Fibroblast of villous mesenchyme (primary cell): ENCODE measurements around the gene LZTS2. TPM values are rescaled to one million over a fixed set of nuclear protein-coding genes. Genes with fewer than 3 reads are reported as not detected.
A peak's percentile ranks its signal among the peaks of the same experiment; 100 is the strongest.

ENCODE experiments used
- DNase-seq: peaks from one replicate; pipeline ENCODE4 v3.0.0-alpha.2; 2010; ENCODE audit warnings: low read depth
- H3K4me3 ChIP-seq: 2 replicates; pipeline ENCODE4 v1.5.1; 2011; ENCODE audit warnings: low read depth, mild to moderate bottlenecking, low read length
- total RNA-seq: library from RNA; depleted of rRNA; stranded (reverse); fragments of >200 nt; gene quantifications from 2 replicates; pipeline ENCODE4 v1.2.3, GENCODE V29; 2012
- TF ChIP-seq, protein P1 (sequence below): IDR thresholded peaks from 2 replicates; pipeline ENCODE4 v1.5.1; 2012; ENCODE audit warnings: low read depth, mild to moderate bottlenecking, low read length; ENCODE audit not compliant: insufficient read depth

The LZTS2 gene
- total RNA-seq, 1 donor: 87.7 TPM

DNA sequence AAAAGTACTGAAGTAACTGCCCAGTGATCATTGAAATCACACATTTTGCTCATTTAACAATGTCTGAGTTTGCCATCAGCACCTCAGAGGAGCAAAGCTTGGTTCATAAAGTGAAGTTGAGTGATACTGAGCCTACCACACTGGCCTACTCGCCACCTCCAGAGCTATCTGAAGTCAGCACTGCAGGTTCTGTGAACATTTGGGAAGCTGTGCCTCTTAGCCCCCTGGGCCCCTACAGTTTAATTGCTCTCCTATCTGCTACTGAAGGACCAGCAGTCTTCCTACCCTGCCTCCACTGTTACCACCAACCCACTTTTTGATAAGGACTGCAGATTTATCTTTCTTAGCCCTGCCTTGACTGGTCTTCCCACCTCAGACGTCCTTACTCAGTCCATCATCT, 32.3 kb upstream of the LZTS2 start:
- TF ChIP-seq, protein P1, sequence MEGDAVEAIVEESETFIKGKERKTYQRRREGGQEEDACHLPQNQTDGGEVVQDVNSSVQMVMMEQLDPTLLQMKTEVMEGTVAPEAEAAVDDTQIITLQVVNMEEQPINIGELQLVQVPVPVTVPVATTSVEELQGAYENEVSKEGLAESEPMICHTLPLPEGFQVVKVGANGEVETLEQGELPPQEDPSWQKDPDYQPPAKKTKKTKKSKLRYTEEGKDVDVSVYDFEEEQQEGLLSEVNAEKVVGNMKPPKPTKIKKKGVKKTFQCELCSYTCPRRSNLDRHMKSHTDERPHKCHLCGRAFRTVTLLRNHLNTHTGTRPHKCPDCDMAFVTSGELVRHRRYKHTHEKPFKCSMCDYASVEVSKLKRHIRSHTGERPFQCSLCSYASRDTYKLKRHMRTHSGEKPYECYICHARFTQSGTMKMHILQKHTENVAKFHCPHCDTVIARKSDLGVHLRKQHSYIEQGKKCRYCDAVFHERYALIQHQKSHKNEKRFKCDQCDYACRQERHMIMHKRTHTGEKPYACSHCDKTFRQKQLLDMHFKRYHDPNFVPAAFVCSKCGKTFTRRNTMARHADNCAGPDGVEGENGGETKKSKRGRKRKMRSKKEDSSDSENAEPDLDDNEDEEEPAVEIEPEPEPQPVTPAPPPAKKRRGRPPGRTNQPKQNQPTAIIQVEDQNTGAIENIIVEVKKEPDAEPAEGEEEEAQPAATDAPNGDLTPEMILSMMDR: no peak
- DNase-seq: no peak
- H3K4me3 ChIP-seq: no peak overlapping the region

DNA sequence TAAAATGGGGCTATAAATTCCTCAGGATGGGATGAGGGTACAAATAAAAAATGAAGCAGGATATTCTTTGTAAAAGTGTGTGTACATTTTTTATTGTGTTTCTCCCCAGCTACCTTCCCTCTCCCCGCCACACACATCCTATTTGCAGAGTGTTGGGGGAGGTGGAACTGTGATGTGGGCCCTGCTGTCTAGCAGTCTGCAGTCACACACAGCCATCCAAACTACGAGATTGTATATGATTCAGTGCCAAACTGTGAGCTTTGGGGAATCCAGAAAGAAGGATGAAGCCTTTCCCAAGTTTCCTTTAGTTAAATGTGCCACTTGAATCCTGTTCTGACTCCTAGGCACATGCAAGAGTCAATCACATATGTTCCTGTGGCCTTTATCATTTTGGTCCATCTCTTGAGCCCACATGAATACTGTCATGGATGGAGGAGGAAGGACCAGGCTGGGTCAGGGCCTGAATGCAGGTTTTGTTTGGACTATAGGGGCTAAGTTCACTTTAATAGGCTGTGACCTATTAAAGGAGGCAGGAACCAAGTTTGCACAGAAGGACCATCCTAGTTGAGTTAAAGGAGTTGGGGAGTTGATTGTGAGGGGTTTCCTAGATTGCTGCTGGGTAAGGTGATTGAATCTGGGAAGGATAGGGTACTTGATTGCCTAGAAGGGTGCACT, 31.4 kb upstream of the LZTS2 start:
- no peak overlapping the region for H3K4me3 ChIP-seq
- TF ChIP-seq, protein P1: no peak

DNA sequence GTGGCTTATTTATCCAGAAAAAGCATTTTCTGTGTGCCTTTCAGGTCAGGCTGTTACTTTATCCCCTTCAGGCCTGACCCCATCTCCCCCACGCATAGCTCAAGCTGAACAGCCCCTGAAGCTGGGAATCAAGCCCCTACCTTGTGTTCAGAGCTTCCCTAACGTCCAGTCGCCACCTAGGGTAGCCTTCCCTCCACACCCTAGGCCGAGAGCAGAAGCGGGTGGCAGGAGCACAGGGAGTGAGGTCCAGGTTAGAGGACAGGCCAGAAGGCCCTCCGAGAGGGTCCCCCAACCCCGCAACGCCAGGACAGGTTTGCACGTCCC, 30.8 kb upstream of the LZTS2 start:
- H3K4me3 ChIP-seq: peak overlapping the region; percentile 71
- TF ChIP-seq, protein P1: no peak
- no peak for DNase-seq

More for the DNA sequence above, 31.4 kb upstream of the LZTS2 start:
- no peak for DNase-seq

DNA sequence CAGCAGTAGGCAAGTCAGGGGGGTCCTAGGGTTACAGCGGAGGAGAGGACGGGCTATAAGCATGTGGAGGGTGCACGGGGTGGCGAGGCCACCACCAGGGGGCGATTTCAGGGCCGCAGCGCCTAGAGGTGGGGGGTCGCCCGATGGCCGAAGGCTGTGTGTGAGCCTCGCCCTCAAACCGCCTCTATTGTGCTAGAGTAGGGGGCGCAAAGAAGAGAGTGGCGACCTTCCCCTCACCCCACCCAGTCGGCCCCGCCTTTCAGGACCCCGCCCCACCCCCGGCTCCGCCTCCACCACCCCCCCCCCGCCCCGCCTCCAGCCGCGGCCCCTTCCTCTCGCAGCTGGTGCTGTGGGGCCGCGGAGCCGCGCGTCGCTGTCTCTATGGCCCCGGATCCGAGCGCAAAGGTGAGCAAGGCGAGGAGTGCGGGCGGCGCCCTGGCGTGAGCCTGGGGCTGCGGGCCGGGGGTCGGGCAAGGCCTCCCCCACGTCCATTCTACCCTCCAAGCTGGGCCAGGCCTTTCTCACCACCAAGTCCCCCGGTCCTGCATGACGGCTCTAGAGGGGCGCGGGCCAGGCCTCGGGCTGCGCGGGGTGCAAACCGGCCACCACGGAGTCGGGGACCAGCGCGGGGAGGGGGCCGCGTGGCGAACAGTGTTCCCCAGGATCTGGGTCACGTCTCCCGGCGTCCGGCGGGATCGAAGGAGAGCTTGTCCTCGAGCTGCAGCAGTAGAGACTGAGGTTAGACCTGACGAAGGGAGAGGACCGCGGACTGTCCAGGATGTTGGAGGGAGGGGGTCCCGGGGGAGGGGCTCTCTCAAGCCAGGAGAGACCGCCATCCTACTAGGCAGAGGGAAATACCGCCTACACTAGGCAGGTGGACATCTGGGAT, 30.2 kb upstream of the LZTS2 start, which contains the start of gene SEMA4G:
SEMA4G (plus strand) TSS at position 318 of the 889 bp plus-strand sequence. CDS start 3,409 bp downstream, outside the sequence.
- peak within 1 kb of the TSS; percentile 71 for H3K4me3 ChIP-seq
- DNase-seq: peak; percentile 36
- TF ChIP-seq, protein P1: peak; percentile 62

DNA sequence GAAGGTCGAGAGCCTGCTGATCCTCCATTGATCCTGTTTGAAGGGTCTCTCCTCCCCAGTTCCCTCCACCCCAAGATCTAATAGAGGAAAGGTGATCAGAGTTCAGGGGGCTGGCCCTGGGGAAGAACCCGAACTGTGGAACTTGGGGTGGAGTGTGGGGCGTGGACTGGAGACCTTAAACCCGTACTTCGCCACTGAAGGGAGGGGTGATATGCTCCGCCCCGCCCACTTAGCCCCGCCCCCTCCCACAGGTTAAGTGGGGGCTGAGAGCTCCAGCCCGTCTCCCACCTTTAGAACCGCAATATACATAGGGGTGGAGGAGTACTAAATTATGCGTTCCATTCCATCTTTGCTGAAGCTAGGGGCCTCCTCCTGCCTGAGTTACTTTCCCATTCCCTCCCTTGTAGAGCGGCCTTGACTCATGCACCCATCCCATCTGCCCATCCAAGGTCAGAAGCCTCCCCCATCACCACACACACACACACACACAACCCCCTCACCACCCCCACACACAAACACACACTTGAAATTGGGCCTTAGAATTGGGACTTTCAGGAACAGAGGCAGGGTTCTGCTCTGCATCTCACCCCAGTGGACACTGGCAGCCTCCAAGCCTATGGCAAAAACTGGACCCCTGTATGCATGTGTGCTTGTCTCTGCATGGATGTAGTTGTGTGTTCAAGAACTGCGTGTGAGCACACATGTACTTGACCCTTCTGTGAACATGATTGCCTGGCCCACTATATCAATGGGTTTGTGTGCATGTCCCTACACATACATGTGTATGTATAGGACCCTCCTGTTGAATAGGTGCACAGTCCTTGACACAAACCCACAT, 29.3 kb upstream of the LZTS2 start:
- H3K4me3 ChIP-seq: peak overlapping the region; percentile 71
- DNase-seq: no peak
- TF ChIP-seq, protein P1: no peak
